ENCODE measurements around the gene TTC33. TPM values are rescaled to one million over a fixed set of nuclear protein-coding genes. Genes with fewer than 3 reads are reported as not detected.

Gene TTC33
- total RNA-seq, 1 experiment from 2014 or later = 30.2 TPM

DNA sequence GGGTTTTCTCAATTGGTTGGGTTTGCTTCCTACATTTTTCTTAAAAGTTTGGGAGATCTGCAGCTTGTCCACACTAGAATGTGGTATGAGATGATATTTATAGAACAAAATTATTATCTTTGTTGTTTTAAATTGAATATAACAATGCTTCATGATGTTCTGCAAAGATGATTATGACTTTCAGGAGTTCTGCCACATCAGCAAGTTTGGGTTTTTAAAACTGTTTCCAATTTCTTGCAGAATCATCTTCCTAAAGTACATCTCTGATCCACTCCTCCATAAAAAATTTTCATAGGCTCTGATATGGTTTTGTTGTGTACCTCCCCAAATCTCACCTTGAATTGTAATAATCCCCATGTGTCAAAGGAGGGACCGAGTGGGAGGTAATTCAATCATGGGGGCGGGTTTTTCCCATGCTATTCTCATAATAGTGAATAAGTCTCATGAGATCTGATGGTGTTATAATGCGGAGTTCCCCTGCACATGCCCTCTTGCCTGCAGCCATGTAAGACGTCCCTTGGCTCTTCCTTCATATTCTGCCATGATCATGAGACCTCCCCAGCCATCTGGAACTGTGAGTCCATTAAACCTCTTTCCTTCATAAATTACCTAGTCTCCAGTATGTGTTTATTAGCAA lies 195.2 kb downstream of the TTC33 start:
- no peaks in the 10 kb centered on the region for H3K9me2 ChIP-seq (ENCODE audit: insufficient read depth)
- ChIA-PET POLR2A (ENCODE audit: unreplicated experiment) (no interaction called here), CTCF (no interaction called here)
- H3K79me2 ChIP-seq (ENCODE audit: low read depth) = no peaks in the 10 kb centered on the region
- no peaks in the 10 kb centered on the region for H3K27me3 ChIP-seq (ENCODE audit: insufficient read depth, low read depth)
- no peak overlapping the region for H3K27ac ChIP-seq
- H3K36me3 ChIP-seq (ENCODE audit: low read depth) = no peaks in the 10 kb centered on the region
- no peaks in the 10 kb centered on the region for H3K4me1 ChIP-seq (replicated peaks; ENCODE audit: insufficient read depth)
- intact Hi-C loops (cut with micrococcal nuclease; ENCODE audit: unreplicated experiment) = no loop called here
- no peak overlapping the region for H3K4me2 ChIP-seq
- TF ChIP-seq, protein P1, sequence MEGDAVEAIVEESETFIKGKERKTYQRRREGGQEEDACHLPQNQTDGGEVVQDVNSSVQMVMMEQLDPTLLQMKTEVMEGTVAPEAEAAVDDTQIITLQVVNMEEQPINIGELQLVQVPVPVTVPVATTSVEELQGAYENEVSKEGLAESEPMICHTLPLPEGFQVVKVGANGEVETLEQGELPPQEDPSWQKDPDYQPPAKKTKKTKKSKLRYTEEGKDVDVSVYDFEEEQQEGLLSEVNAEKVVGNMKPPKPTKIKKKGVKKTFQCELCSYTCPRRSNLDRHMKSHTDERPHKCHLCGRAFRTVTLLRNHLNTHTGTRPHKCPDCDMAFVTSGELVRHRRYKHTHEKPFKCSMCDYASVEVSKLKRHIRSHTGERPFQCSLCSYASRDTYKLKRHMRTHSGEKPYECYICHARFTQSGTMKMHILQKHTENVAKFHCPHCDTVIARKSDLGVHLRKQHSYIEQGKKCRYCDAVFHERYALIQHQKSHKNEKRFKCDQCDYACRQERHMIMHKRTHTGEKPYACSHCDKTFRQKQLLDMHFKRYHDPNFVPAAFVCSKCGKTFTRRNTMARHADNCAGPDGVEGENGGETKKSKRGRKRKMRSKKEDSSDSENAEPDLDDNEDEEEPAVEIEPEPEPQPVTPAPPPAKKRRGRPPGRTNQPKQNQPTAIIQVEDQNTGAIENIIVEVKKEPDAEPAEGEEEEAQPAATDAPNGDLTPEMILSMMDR (conservative IDR thresholded peaks at IDR 0.05) = no peak
- TF ChIP-seq EZH2 (IDR thresholded peaks at IDR 0.05; ENCODE audit: low read depth) = no peak
- no peak overlapping the region for H3K4me3 ChIP-seq
- H3F3A ChIP-seq (ENCODE audit: insufficient read depth, low read depth) = no peaks in the 10 kb centered on the region
- H3K9me3 ChIP-seq (ENCODE audit: insufficient read depth, low read depth) = no peaks in the 10 kb centered on the region; the same call in 1 of the 2 replicates
- no peaks in the 10 kb centered on the region for H4K20me1 ChIP-seq (ENCODE audit: insufficient read depth)
- no peak overlapping the region for H2AFZ ChIP-seq
- DNase-seq = no peak
- BruUV-seq (replicated peaks) = no TSS peak

DNA sequence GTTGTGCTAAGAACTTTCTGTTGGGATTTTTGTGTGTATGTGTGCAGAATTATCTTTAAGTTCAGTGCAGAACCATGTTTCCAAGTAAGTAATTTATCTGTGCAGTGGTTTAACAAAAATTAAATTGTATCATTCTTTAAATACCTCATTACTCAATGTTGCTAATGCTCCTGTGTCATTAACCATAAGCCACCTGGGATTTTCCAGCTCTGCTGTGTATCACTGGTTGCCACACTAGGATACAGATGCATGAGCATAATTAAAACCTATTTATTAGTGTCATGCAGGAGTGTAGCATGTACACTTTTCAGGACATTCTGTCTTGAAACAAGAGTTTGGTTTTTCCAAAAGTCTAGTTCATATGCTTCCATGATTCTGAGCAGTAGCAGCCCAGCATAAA lies 196.5 kb downstream of the TTC33 start:
- no peaks in the 10 kb centered on the region for H3K79me2 ChIP-seq (ENCODE audit: low read depth)
- H4K20me1 ChIP-seq (ENCODE audit: insufficient read depth) = no peaks in the 10 kb centered on the region
- H3K27me3 ChIP-seq (ENCODE audit: insufficient read depth, low read depth) = no peaks in the 10 kb centered on the region
- no peak overlapping the region for H3K27ac ChIP-seq
- no TSS peak for BruUV-seq (replicated peaks)
- ChIA-PET CTCF (no interaction called here), POLR2A (ENCODE audit: unreplicated experiment) (no interaction called here)
- no peak overlapping the region for H3K4me3 ChIP-seq
- H3K36me3 ChIP-seq (ENCODE audit: low read depth) = no peaks in the 10 kb centered on the region
- DNase-seq = no peak
- H3K9me3 ChIP-seq (ENCODE audit: insufficient read depth, low read depth) = no peaks in the 10 kb centered on the region; the same call in 1 of the 2 replicates
- H3F3A ChIP-seq (ENCODE audit: insufficient read depth, low read depth) = no peaks in the 10 kb centered on the region
- no peak overlapping the region for H2AFZ ChIP-seq
- H3K4me2 ChIP-seq = no peak overlapping the region
- no peaks in the 10 kb centered on the region for H3K4me1 ChIP-seq (replicated peaks; ENCODE audit: insufficient read depth)
- intact Hi-C loops (cut with micrococcal nuclease; ENCODE audit: unreplicated experiment) = loop anchor here (10.0 kb wide), 1 partner anchor 615 kb away; no protein-coding TSS in a partner anchor
- no peaks in the 10 kb centered on the region for H3K9me2 ChIP-seq (ENCODE audit: insufficient read depth)
- TF ChIP-seq, protein P1 (conservative IDR thresholded peaks at IDR 0.05) = no peak
- no peak for TF ChIP-seq EZH2 (IDR thresholded peaks at IDR 0.05; ENCODE audit: low read depth)

DNA sequence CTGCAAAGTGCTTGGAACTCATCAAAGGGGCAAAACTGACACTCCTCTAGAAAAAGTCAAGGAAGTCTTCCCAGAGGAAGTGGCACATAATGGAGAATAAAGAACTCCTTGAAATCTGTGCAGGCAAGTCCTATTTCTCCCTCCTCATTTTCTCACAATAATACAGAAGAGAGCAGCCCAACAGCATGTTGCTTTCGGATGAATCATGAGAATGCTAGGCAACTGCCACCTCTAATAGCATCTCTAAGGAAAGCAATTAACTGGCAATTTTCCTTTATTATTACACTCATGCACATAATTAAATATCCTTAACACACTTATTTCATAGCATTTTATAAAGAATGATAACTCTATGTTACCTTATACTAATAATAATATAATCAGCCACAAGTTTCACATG lies 198.3 kb downstream of the TTC33 start:
- H3K27ac ChIP-seq = no peak overlapping the region
- BruUV-seq (replicated peaks) = no TSS peak
- no peaks in the 10 kb centered on the region for H3K27me3 ChIP-seq (ENCODE audit: insufficient read depth, low read depth)
- intact Hi-C loops (cut with micrococcal nuclease; ENCODE audit: unreplicated experiment) = loop anchor here (10.0 kb wide), 1 partner anchor 613 kb away; no protein-coding TSS in a partner anchor
- H3K36me3 ChIP-seq (ENCODE audit: low read depth) = no peaks in the 10 kb centered on the region
- H3K4me3 ChIP-seq = no peak overlapping the region
- H3K4me1 ChIP-seq (replicated peaks; ENCODE audit: insufficient read depth) = peaks cover 6% of the 10 kb centered on the region
- CTCF ChIA-PET = no interaction called here
- H3K79me2 ChIP-seq (ENCODE audit: low read depth) = no peaks in the 10 kb centered on the region
- peaks cover 2% of the 10 kb centered on the region; the same call in 1 of the 2 replicates for H3K9me3 ChIP-seq (ENCODE audit: insufficient read depth, low read depth)
- H3K4me2 ChIP-seq = no peak overlapping the region
- no peaks in the 10 kb centered on the region for H4K20me1 ChIP-seq (ENCODE audit: insufficient read depth)
- no peak for DNase-seq
- H2AFZ ChIP-seq = no peak overlapping the region
- TF ChIP-seq, protein P1 (conservative IDR thresholded peaks at IDR 0.05) = no peak
- TF ChIP-seq EZH2 (IDR thresholded peaks at IDR 0.05; ENCODE audit: low read depth) = no peak
- H3F3A ChIP-seq (ENCODE audit: insufficient read depth, low read depth) = peaks cover 6% of the 10 kb centered on the region
- H3K9me2 ChIP-seq (ENCODE audit: insufficient read depth) = no peaks in the 10 kb centered on the region
- POLR2A ChIA-PET (ENCODE audit: unreplicated experiment) = no interaction called here
